ACC112 (cell line): ENCODE measurements around the gene PFDN1.
A peak's percentile ranks its signal among the peaks of the same experiment; 100 is the strongest.

Experiments
- H2AFZ ChIP-seq: fragments of 200-600 bp; sonication (generic); one replicate; pipeline ENCODE4 v1.6.0; 2017; ENCODE audit warnings: antibody characterized with exemption, low read length; ENCODE audit not compliant: unreplicated experiment
- H3K27ac ChIP-seq: fragments of 200-600 bp; sonication (generic); 2 replicates; pipeline ENCODE4 v1.5.1; 2014; ENCODE audit warnings: low read depth, mild to moderate bottlenecking, antibody characterized with exemption, low read length, moderate library complexity
- H3K27me3 ChIP-seq: fragments of 200-600 bp; sonication (generic); 2 replicates; pipeline ENCODE4 v1.6.1; 2014; ENCODE audit warnings: mild to moderate bottlenecking, antibody characterized with exemption, low read length, moderate library complexity, mixed read lengths; ENCODE audit not compliant: insufficient read depth
- H3K36me3 ChIP-seq: fragments of 200-600 bp; sonication (generic); 2 replicates; pipeline ENCODE4 v1.6.1; 2016; ENCODE audit warnings: mild to moderate bottlenecking, antibody characterized with exemption, low read length, moderate library complexity, mixed read lengths; ENCODE audit not compliant: insufficient read depth
- H3K4me1 ChIP-seq: fragments of 200-600 bp; sonication (generic); one replicate; pipeline ENCODE4 v1.6.1; 2016; ENCODE audit warnings: low read length, mixed read lengths; ENCODE audit not compliant: insufficient read depth, unreplicated experiment, control insufficient read depth
- H3K4me3 ChIP-seq: fragments of 200-600 bp; sonication (generic); 2 replicates; pipeline ENCODE4 v1.5.1; 2014; ENCODE audit warnings: mild to moderate bottlenecking, low read depth, low read length
- H3K79me2 ChIP-seq: fragments of 200-600 bp; sonication (generic); one replicate; pipeline ENCODE4 v1.6.0; 2016; ENCODE audit warnings: low read length; ENCODE audit not compliant: control insufficient read depth, unreplicated experiment, insufficient read depth

The PFDN1 gene

DNA sequence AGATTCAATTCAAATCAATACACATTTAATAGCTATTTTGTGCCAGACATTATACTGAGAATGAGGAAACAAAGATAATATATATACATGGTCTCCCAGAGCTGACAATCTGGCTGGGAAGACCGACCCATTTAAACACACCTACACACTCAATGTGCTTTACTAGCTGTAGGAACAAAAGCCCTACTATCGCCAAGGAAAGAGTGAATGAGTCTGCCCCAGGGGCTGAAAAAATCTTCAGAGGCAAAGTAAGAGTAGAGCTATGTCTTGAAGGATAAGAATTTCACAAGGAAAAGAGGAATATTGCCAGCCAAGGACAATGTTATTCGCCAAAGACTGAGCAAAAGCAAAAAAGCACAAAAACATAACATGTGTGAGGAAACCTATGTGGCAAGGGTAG, 6.6 kb downstream of the PFDN1 start:
- Histone ChIP-seq H3K4me1 (peaks cover 90% of the 10 kb centered on the region), H3K4me3 (no peak overlapping the region), H3K36me3 (0 out of 2 replicates have a peak, but pooled peaks cover 5% of the 10 kb centered on the region), H2AFZ (no peak overlapping the region), H3K79me2 (peaks cover 72% of the 10 kb centered on the region), H3K27ac (peak overlapping the region; percentile 87; the same call in 1 of the 2 replicates), H3K27me3 (no peaks in the 10 kb centered on the region)

DNA sequence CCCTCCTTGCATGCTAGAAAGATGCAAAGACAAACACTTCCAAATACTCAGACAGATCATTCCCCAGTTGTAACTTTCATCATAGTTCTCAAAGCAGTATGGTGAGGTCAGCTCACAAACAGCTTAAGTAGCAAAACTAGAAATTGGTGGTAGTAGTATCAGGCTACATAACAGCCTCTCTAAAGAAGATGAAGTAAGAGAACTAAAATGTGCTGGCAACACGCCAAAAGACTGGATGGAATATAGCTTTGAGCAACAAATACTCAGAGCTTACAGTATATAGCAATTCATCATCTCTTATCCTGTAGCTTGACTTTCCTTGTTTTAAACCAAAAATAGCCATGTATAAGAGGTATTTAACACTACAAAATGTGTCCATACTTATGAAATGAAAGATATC, 7.5 kb downstream of the PFDN1 start:
- peak overlapping the region; percentile 87 for H3K27ac ChIP-seq
- peaks cover 72% of the 10 kb centered on the region for H3K79me2 ChIP-seq
- H3K36me3 ChIP-seq, result 0 out of 2 replicates have a peak, but pooled peaks cover 3% of the 10 kb centered on the region
- no peak overlapping the region for H3K4me3 ChIP-seq
- no peaks in the 10 kb centered on the region for H3K27me3 ChIP-seq
- peaks cover 83% of the 10 kb centered on the region for H3K4me1 ChIP-seq
- no peak overlapping the region for H2AFZ ChIP-seq

DNA sequence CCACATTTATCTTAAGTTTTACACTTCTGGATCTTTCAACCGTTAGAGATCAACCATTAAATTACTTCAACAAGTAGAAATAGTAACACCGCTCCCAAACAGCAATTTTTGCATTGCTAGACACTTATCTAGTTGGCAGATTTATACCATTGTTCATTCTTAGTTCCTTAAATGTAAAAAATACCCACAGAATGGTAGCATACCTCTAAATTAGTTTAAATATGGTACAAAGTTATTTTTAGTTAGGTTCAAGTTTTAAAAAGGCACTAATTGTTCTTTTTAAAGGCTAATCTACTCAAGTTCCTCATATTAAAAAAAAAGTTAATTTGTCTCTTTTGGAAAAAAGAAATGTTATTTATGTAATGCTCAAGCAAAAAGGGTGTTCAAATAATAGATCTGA, 8.1 kb downstream of the PFDN1 start:
- Histone ChIP-seq H2AFZ (no peak overlapping the region), H3K27ac (peak overlapping the region; percentile 87), H3K79me2 (peaks cover 72% of the 10 kb centered on the region), H3K36me3 (no peaks in the 10 kb centered on the region), H3K4me1 (peaks cover 76% of the 10 kb centered on the region), H3K27me3 (no peaks in the 10 kb centered on the region), H3K4me3 (no peak overlapping the region)

DNA sequence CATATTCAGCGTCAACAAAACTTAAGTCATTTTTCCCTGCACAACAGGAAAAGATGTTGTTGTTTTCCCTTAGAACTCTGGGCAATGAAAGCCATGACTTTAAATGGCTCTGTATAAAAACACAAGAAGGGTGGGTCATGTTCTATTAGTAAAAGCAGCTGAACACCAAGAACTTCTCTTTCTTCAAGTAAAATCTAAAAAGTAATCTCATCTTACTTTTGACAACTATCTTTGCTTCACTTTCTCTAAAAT, 9.1 kb downstream of the PFDN1 start:
- Histone ChIP-seq H3K27me3 (no peaks in the 10 kb centered on the region), H3K27ac (peak overlapping the region; percentile 82; the same call in 1 of the 2 replicates), H2AFZ (no peak overlapping the region), H3K79me2 (peaks cover 77% of the 10 kb centered on the region), H3K4me3 (no peak overlapping the region), H3K4me1 (peaks cover 70% of the 10 kb centered on the region), H3K36me3 (no peaks in the 10 kb centered on the region)

DNA sequence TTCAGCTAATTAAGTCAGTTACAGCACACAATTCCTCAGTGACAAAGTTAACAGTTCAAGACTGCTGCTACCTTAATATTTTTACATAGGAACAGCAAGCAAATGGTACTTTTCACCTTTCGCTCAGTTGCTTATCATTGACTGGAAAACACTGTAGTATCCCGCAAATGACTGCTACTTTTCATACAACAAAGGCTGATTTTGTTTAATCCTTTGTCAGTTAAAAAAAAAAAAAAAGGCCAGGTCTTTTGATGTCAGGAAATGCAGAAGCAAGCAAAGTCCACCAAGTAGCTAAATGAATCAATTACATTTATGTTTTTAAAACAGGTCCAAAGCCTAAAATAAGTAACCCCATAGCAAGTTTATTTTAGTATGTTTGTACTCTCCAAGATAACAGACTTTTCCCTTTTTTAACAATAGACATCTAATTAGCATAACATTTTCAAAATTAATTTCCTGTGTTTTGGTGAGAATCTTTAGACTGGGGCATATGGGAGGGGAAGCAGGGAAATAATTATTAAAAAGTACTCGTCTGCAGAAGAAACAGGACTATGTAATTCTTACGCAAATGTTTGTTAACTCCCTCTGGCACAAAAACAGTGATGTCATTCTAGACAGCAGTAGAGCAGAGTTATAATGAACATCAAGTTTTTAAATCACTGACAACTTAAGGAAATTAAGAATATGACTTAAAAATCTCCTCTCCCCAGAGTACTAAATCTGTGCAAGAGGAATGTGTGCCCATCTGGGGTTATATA, 9.6 kb downstream of the PFDN1 start:
- Histone ChIP-seq H2AFZ (no peak overlapping the region), H3K79me2 (peaks cover 78% of the 10 kb centered on the region), H3K27me3 (no peaks in the 10 kb centered on the region), H3K27ac (peak overlapping the region; percentile 82), H3K36me3 (no peaks in the 10 kb centered on the region), H3K4me3 (no peak overlapping the region), H3K4me1 (peaks cover 65% of the 10 kb centered on the region)

DNA sequence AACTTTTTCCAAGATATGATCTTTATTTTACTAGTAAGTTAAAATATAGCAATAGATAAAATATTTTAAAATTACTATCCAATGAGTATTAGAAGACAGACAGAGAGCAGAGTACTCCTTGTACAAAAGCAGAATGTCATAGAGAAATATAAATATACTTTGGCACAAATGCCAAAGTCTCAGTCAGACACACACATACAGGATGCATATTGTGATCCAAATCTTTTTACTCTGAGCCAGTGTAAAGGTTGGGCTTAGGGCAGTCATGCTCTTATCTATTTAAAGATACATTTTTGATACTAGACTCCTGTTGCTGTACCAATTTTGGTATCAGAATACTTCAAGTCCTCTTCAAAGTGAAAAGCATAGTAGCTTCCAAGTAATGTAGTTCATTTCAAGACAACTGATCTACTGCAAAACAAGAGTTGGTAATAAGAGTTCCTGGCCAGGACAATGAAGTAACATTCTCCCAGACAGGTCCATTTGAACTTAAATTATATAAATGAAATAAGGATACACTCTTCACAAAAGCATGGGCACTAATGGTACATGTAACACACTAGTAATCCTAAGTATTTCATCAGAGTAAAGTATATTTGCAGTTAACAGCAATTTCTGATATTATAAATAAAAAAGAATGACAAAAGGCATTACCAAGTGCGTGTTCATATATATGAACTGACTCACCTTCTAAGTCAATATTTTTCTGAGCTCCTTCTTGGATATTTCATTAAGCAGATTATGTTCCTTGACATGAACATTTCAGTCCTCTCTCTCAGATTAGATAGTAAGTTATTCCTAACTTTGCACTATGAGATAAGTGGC, 10.5 kb downstream of the PFDN1 start:
- Histone ChIP-seq H3K4me3 (0 out of 2 replicates have a peak overlapping the region, but pooled peaks have one; percentile 1), H3K4me1 (peaks cover 57% of the 10 kb centered on the region), H3K27me3 (no peaks in the 10 kb centered on the region), H3K79me2 (peaks cover 82% of the 10 kb centered on the region), H3K27ac (peak overlapping the region; percentile 82), H2AFZ (no peak overlapping the region), H3K36me3 (no peaks in the 10 kb centered on the region)

DNA sequence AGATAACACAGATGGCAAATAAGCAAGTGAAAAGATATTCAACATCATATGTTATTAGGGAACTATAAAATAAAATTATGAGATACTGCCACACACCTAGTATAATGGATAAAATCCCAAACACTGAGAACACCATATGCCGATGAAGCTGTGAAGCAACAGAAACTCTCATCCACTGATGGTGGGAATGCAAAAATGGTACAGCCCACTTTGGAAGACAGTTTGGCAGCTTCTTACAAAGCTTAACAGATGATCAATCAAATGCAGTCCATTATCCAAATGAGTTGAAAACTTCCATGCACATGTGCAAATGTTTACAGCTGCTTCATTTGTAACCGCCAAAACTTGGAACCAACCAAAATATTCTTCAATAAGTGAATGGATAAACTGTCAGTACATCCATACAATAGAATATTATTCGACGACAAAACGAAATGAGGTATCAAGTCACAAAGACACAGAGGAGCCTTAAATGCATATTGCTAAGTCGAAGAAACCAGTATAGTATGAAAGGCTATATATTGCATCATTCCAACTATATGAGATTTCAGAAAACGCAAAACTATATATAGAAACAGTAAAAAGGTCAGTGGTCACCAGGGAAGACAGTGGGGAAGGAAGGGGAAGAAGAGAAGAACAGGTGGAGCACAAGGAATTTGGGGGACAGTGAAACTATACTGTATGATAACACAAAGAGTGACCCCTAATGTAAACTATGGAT, 14.9 kb downstream of the PFDN1 start:
- no peaks in the 10 kb centered on the region for H3K27me3 ChIP-seq
- H3K4me3 ChIP-seq, result no peak overlapping the region
- H3K27ac ChIP-seq, result no peak overlapping the region
- H3K36me3 ChIP-seq, result no peaks in the 10 kb centered on the region
- H2AFZ ChIP-seq, result no peak overlapping the region
- peaks cover 14% of the 10 kb centered on the region for H3K4me1 ChIP-seq
- peaks cover 70% of the 10 kb centered on the region for H3K79me2 ChIP-seq

DNA sequence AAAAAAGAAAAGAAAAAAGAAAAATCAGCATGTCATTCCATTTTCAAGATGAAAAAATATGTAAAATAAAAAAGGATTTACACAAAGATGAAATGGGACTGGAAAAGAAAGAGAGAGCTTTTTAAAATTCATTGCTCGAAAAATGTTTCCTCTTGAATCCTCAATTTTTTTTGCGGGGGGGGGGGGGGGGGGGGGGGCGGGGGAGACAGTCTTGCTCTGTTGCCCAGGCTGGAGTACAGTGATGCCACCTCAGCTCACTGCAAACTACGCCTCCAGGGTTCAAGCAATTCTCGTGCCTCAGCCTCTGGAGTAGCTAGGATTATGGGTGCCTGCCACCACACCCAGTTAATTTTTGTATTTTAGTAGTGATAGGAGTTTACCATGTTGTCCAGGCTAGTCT, 16.5 kb downstream of the PFDN1 start:
- Histone ChIP-seq H2AFZ (no peak overlapping the region), H3K27ac (no peak overlapping the region), H3K27me3 (no peaks in the 10 kb centered on the region), H3K4me3 (no peak overlapping the region), H3K4me1 (peaks cover under 1% of the 10 kb centered on the region), H3K79me2 (peaks cover 59% of the 10 kb centered on the region), H3K36me3 (no peaks in the 10 kb centered on the region)

DNA sequence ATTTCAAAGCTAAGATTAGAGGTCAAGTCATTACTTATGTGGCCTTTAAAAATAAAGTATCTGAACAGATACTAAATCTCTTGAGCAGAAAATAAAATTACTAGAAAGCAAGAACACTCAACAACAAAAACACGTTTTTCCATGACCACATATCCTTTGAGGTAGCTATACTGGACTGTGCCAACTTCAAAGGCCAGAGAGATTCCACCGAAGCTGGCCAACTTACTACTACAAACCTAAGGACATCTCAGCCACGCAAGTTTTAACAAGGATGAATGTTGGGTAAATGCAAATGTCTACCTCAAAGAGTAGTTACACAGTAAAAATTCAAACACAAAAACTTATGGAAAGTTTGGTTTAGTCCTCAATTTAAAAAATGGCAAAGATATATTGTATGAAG, 18.9 kb downstream of the PFDN1 start:
- Histone ChIP-seq H3K4me1 (no peaks in the 10 kb centered on the region), H2AFZ (no peak overlapping the region), H3K27me3 (no peaks in the 10 kb centered on the region), H3K36me3 (no peaks in the 10 kb centered on the region), H3K27ac (no peak overlapping the region), H3K79me2 (peaks cover 36% of the 10 kb centered on the region), H3K4me3 (no peak overlapping the region)

DNA sequence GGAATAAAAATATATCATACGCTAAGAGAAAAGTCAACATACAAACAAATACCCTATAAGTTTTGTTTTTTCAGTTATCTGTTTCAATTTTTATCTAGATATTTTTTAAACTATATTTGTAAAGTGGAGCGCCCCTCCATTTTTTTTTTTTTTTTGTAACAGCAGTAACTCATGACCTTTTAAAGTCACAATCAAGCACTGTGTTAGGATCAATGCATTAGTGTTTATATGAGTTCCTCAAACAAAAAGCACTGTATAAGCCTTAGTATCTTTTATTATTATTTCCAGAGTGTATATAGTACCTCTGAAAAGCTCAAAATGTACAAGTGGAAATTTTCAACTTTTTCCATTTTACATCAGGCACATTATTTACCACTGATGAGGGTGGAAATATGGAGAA, 20.6 kb downstream of the PFDN1 start:
- no peaks in the 10 kb centered on the region for H3K27me3 ChIP-seq
- no peak overlapping the region for H2AFZ ChIP-seq
- no peak overlapping the region for H3K4me3 ChIP-seq
- H3K4me1 ChIP-seq, result no peaks in the 10 kb centered on the region
- H3K27ac ChIP-seq, result no peak overlapping the region
- H3K36me3 ChIP-seq, result no peaks in the 10 kb centered on the region
- peaks cover 28% of the 10 kb centered on the region for H3K79me2 ChIP-seq
